Placental pericyte (primary cell): ENCODE results near the gene BPHL. TPM values are rescaled to one million over a fixed set of nuclear protein-coding genes. Genes with fewer than 3 reads are reported as not detected.

Source experiments
- small RNA-seq: library from RNA; depleted of rRNA; stranded (forward); fragments of <200 nt; gene quantifications from one replicate; pipeline ENCODE3, GENCODE V24; 2012; ENCODE audit warnings: low replicate concordance
- total RNA-seq: library from RNA; depleted of rRNA; stranded (reverse); fragments of >200 nt; gene quantifications from 2 replicates; pipeline ENCODE4 v1.2.3, GENCODE V29; 2012

BPHL gene
- total RNA-seq: 7.2 and 15.6 TPM in 2 replicates

GRCh38 chr6:3118353-3119039, at the start of gene BPHL:
BPHL (plus strand) TSS chr6:3118711; CDS start chr6:3118741, 30 bp downstream.

GRCh38 chr6:3157131-3157933, 38.8 kb downstream of the BPHL start, which contains the start of gene TUBB2A:
TUBB2A (minus strand) TSS chr6:3157544; CDS start chr6:3157463, 81 bp downstream.

Small RNAs within 50 kb of the gene (small RNA-seq; reads per million reads assigned to genes)
- not detected for gene RNA5SP201

Other genes with a start within 250 kb of the BPHL start
- 15.3 and 26.9 TPM in 2 replicates for gene SERPINB9, start 215.4 kb upstream of the BPHL start, total RNA-seq
- gene SERPINB6, start 147.1 kb upstream of the BPHL start, total RNA-seq: 87.8 and 113 TPM in 2 replicates
- gene NQO2, start 118.8 kb upstream of the BPHL start, total RNA-seq: 27.2 and 39.0 TPM in 2 replicates
- 28.2 and 30.0 TPM in 2 replicates for gene RIPK1, start 50.2 kb upstream of the BPHL start, total RNA-seq
- 20.4 and 171 TPM in 2 replicates for gene TUBB2A, start 38.8 kb downstream of the BPHL start, total RNA-seq
- gene TUBB2B, start 108.9 kb downstream of the BPHL start, total RNA-seq: 1.5 and 5.2 TPM in 2 replicates
- gene PSMG4, start 140.2 kb downstream of the BPHL start, total RNA-seq: 13.1 and 21.0 TPM in 2 replicates